Mononuclear cell (primary cell): ENCODE data around the gene EOLA1. TPM values are rescaled to one million over a fixed set of nuclear protein-coding genes. Genes with fewer than 3 reads are reported as not detected.
"Not testable (repeated sequence)": the region's sequence is repeated elsewhere in the genome, so short reads cannot be mapped to it uniquely, and the experiment has no call there.

Experiments
- H3K27me3 ChIP-seq: 2 replicates; pipeline ENCODE4 v1.6.0; 2011; ENCODE audit warnings: low read length, control low read depth; ENCODE audit not compliant: insufficient read depth
- H3K4me1 ChIP-seq: 2 replicates; pipeline ENCODE4 v1.5.1; 2011; ENCODE audit warnings: mild to moderate bottlenecking, low read length, control low read depth; ENCODE audit not compliant: insufficient read depth
- H3K4me3 ChIP-seq: 2 replicates; pipeline ENCODE4 v1.5.1; 2011; ENCODE audit warnings: mild to moderate bottlenecking, low read length, moderate library complexity
- H3K9me3 ChIP-seq: 2 replicates; pipeline ENCODE4 v1.5.1; 2011; ENCODE audit warnings: low read depth, mild to moderate bottlenecking, control low read depth, low read length
- total RNA-seq: library from RNA; depleted of rRNA; stranded (reverse); fragments of >200 nt; gene quantifications from one replicate; pipeline ENCODE4 v1.2.3, GENCODE V29; 2012

The EOLA1 gene
- total RNA-seq, 1 donor, result 15.8 TPM

DNA sequence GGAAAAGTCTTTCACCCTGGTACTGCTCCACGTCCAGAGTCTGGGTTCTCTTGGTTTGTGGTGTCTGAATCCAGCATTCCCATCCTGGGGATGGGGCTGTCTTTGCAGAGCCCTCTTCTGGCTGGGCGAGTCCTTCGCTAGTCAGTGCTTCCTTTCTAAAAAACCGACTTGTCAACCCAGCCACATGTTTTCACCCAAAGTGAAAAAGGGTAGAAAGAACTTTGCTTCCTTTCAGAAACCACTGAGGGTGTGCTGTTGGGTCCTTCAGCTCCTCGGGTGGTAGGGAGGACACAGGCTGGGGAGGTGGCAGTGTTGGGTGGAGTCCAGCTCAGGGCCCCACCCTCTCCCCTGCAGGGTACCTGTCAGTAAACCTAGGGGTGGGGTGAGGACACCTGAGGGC lies 14.9 kb upstream of the EOLA1 start:
- H3K9me3 ChIP-seq, H3K27me3 ChIP-seq, H3K4me3 ChIP-seq: not testable (repeated sequence)
- peaks cover 22% of the 10 kb centered on the region for H3K4me1 ChIP-seq

DNA sequence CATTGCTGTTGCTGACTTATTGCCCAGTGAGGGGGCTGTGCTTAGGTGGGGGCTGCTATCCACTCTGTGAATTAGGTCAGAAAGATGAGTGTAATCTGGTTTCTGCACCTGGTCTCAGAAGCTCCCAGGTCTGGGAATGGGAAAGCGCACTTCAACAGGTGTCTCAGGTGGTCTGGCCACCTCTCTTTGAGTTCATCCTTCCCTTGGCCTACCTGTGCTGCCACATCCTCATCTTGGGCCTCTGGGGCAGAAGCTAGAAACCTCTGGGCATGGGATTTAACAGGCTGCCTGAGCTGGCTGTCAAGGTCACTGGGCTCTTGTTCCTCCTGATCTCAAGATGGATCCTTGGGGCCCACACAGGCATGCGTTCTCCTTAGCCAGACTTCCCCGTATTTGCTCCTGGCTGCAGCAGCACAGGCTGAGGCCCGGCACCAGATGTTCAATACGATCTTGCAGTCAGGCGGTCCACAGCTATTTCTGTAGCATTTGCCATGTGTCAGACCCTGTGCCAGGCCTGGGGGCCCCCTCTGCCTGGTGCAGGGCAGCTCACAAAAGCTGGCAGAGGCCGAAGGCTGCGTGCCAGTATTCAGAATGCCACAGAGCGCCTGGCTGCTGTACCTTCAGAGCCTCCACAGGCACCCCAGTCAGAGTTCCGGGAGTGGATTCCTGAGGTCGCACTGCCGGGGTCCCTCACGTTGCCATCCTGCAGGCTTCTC lies 14.3 kb upstream of the EOLA1 start:
- H3K4me3 ChIP-seq, H3K27me3 ChIP-seq, H3K9me3 ChIP-seq: not testable (repeated sequence)
- peaks cover 22% of the 10 kb centered on the region for H3K4me1 ChIP-seq

DNA sequence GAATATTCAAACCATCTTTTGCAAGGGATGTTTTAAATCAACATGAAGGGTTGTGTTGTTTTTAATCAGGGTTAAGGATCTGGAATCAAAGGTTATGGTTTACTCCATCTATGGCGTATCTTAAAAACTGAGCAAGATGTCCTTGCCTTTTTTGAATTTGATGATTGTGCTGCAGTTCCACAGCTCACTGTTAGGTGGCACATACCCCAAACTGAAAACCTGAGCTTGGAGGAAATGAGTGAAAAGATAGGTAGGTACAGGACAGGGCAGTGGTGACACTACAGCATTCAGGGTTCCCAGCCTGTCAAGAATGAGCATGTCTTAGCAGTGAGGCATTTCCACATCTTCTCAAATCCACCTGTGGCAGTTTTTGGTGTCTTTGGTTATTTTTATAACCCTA lies 13.1 kb upstream of the EOLA1 start:
- no peak overlapping the region for H3K4me3 ChIP-seq
- H3K27me3 ChIP-seq, result no peaks in the 10 kb centered on the region
- H3K4me1 ChIP-seq, result peaks cover 14% of the 10 kb centered on the region
- no peaks in the 10 kb centered on the region for H3K9me3 ChIP-seq

DNA sequence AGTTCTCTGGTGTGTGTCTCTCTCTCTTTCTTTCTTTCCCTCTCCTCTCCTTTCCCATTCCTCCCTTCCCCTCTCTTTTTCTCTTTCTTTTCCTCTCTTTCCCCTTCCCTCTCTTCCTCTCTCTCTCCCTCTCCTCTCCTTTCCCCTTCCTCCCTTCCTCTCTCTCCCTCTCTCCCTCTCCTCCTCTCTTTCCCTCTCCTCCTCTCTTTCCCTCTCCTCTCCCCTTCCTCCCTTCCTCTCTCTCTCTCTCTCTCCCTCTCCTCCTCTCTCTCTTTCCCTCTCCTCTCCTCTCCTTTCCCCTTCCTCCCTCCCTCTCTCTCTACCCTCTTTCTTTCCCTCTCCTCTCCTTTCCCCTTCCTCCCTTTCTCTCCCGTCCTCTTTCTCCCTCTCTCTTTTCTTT lies 12.4 kb upstream of the EOLA1 start:
- peaks cover 14% of the 10 kb centered on the region for H3K4me1 ChIP-seq
- H3K9me3 ChIP-seq, result no peaks in the 10 kb centered on the region
- no peak overlapping the region for H3K4me3 ChIP-seq
- no peaks in the 10 kb centered on the region for H3K27me3 ChIP-seq

DNA sequence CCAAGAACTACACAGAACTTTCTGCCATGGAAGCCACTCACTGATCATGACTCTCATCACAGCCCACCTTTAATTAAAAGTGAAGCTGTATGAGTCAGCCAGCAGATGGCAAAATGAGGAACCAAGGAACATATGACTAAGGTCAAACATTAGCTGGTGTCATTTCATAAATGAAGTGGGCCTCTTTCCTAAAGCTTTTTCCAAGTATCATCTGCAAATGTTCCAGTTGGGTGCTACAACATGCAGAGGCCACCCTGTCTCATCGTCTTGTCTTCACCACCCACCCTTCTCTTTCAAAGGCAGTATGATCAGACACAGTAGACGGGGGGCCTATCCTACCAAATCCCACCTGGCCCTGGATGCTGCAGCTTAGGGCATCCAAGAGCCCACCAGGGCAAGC lies 9.2 kb upstream of the EOLA1 start:
- Histone ChIP-seq H3K4me1 (no peaks in the 10 kb centered on the region), H3K4me3 (no peak overlapping the region), H3K27me3 (no peaks in the 10 kb centered on the region), H3K9me3 (no peaks in the 10 kb centered on the region)

DNA sequence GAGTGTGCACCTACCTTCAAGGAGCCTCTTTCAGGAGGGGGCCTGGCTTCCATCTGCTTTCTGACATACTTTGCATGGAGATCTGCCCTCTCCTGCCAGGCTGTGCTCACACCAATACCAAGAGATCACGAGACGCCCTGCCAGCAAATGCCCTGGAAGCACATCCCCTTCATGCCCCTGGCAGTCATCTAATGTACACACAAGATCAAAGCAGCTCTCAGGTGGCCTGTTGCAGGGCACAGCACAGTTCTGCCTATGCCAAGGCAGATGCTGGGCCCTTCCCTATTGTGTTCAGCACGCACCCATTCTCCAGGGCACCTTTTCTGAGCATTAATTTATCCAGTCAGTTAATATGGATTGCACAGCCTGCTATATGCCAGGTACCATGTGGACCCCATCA lies 7.9 kb upstream of the EOLA1 start:
- H3K27me3 ChIP-seq, H3K9me3 ChIP-seq, H3K4me1 ChIP-seq, H3K4me3 ChIP-seq: not testable (repeated sequence)

DNA sequence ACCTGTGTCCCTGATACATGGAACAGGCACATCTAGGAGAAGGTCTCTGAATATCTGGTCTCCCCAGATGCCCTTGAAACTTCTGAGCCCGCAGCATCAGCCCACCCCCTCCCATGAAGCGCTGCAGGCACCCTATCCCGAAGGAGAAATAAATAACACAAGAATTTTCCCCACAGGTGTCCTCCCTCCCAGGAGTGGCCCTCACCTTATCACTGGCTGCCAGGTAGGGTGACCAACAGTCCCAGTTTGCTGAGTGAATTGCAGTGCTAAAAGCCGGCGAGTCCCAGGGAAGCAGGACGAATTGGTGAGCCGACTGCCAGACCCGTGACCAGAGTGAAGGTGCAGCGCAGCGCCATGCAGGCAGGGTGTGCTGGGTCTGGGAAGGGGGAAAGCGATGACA lies 6.8 kb upstream of the EOLA1 start:
- not testable (repeated sequence) for H3K4me3 ChIP-seq, H3K4me1 ChIP-seq, H3K9me3 ChIP-seq, H3K27me3 ChIP-seq

DNA sequence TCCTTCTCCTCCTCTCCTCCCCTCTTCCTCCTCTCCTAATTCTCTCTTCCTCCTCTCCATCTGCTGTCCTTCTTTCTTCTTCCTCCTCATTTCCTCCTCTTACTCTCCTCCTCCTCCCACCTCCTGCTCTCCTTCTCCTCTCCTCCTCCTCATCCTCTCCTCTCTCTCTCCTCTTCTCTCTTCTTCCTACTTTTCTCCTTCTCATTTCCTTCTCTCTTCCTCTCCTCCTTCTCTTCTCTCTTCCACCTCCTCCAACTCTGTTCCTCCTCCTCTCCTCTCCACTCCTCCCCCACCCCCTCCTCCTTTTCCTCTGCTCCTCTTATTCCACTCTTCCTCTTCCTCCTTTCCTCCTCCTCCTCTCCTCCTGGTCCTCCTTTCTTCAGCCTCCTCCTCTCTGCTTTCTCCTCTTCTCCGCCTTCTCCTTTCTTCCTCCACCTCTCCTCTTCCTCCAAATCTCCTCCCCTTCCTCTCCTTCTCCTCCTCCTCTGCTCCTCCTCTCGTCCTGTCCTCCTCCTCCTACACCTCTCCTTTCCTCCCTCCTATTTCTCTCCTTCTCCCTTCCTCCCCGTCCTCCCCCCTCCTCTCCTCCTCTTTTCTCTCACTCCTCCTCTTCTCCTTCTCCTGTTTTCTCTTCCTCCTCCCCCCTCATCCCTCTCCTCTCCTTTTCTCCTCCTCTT lies 5.7 kb upstream of the EOLA1 start:
- H3K27me3 ChIP-seq, H3K4me1 ChIP-seq, H3K4me3 ChIP-seq, H3K9me3 ChIP-seq: not testable (repeated sequence)

DNA sequence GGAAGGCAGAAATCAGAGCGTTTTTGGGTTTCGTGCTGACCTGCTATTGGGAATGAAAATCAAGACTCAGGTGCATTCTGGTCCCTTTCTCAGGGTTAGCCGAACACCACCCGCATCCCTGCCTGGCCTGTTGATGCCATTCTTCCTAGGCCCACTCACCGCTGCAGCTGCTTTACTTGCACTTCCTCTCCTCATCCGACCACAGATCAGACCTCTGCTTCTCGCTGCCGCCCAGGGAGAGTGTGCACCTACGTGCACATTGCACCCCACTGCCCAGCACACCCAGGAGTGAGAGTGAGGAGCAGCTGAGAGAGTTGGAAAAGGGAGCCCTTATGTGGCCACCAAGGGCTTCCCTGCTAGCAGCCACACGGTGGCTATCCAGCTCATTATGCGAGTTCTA lies 3.3 kb upstream of the EOLA1 start:
- H3K9me3 ChIP-seq, H3K27me3 ChIP-seq, H3K4me3 ChIP-seq: not testable (repeated sequence)
- H3K4me1 ChIP-seq, result peaks cover 13% of the 10 kb centered on the region

DNA sequence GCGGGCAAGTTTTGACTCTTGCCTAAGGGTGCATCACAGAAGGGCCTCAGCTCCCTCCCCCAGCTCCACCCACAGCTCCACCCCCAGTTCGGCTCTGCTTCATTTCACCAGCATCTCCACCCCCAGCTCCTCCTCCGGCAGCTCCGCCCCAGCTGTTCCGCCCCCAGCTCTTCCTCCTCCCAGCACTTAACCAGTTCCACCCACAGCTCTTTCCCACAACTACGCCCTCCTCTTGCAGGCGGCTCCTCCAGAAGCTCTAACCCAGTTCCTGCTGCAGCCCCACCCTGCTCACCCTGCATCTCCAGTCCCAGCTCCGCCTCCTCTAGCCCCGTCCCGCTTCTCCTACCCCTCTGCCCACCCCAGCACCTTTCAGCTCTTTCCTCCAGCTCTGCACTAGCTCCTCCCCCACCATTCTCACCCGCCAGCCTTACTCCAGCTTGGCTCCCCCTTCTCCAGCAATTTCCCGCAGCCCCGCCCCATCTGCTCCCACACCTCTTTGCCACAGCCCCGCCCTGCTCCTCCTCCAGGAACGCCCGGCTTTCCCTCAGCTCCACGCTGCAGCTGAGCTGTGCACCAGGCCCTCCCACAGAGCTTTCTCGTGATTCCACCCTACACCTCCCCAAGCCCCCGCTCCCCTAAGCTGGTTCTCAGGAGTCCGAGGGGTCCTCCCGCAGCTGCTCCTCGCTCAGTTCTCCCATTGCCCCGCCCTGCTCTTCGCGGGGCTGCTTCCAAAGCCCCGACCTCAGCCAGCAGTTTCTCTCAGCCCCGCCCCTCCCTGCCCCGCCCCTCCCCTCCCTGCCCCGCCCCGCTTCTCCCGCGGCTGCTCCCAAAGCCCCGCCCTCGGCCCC lies 1.3 kb upstream of the EOLA1 start:
- Histone ChIP-seq H3K9me3 (no peaks in the 10 kb centered on the region), H3K4me1 (peaks cover 13% of the 10 kb centered on the region), H3K4me3 (peak overlapping the region; percentile 42), H3K27me3 (no peaks in the 10 kb centered on the region)

DNA sequence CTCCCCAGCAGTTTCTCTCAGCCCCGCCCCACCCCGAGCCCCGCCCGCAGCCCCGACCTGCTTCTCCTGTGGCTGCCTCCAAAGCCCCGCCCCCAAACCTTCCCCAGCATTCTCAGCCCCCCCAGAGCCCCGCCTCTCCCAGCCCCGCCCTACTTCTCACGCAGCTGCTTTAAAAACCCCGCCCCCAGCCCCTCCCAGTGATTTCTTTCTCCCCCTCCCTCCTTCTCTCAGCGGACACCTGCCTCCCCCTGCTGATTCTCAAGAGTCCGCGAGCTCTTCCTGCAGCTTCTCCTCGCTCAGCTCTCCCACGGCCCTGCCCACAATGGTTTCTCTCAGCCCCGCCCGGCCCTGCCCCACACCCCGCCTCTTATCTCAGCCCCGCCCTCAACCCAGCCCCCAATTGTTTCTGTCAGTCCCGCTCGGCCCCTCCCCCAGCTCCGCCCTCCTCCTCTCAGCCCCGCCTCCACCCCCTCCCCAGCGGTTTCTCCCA lies 636 bp upstream of the EOLA1 start:
- H3K9me3 ChIP-seq, result no peaks in the 10 kb centered on the region
- H3K4me3 ChIP-seq, result peak overlapping the region; percentile 72
- peaks cover 13% of the 10 kb centered on the region for H3K4me1 ChIP-seq
- H3K27me3 ChIP-seq, result no peaks in the 10 kb centered on the region

DNA sequence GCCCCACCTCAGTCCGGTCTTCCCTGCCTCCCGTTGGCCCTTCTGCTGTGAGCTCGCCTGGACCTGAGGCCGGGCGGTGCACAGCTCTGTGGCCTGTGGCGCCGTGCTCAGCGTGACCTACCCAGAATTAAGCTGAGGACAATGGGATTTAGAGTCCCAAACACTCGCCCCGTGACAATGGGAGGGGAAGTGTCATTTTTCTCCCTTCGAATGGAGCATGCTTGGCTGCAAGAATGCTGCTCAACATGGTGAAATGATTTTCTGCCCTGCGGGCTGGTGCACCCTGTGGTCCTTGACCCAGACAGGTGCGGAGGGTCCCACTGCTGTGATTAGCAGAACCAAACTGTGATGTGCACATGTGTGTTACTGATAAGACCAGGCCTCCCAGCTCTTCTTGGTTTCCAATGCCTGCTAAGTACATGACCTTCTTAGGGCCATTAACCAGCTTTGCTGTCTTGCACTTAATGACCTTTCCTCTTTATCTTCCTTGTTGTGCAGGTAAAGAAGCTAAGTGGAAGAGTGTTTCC lies 772 bp downstream of the EOLA1 start:
- Histone ChIP-seq H3K4me3 (peak overlapping the region; percentile 72), H3K4me1 (peaks cover 13% of the 10 kb centered on the region)

DNA sequence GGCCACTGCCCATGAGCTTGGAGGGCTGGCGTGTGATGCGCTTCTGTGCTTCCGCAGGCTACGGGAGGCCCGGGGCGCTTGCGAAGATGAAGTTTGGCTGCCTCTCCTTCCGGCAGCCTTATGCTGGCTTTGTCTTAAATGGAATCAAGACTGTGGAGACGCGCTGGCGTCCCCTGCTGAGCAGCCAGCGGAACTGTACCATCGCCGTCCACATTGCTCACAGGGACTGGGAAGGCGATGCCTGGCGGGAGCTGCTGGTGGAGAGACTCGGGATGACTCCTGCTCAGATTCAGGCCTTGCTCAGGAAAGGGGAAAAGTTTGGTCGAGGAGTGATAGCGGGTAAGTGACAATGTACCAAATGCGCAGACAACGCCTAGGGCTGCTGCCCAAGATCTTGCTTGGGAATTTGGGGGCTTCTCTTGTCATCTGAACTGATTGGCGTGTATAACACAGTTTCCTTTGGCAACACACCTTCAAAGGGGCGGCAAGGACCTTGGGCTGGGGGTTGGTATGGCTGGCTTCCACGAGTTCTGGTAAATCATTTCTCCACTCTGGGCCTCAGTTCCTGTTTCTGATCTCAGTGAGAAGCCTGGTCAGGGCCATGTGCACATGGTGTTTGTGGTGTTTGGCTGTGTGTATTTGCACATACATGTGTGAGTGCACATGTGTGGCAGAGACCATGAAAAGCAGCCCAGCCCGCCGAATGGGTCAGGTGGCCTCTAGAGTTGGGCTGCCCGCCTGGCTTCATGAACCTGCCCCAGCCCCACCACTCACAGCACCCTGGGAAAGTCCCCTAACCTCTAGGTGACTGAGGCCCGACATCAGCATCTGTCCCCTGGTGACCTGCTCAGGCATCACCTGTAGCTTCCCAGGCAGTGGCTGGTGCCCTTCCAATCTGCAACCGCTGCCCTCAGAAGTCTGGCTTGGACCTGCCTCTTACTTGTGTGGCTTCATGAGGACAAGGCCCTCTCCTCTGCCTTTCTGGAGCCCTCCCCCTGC lies 5.0 kb downstream of the EOLA1 start:
- not testable (repeated sequence) for H3K4me1 ChIP-seq, H3K4me3 ChIP-seq, H3K27me3 ChIP-seq, H3K9me3 ChIP-seq

More for the DNA sequence above, 772 bp downstream of the EOLA1 start:
- H3K27me3 ChIP-seq, result no peaks in the 10 kb centered on the region
- no peaks in the 10 kb centered on the region for H3K9me3 ChIP-seq

DNA sequence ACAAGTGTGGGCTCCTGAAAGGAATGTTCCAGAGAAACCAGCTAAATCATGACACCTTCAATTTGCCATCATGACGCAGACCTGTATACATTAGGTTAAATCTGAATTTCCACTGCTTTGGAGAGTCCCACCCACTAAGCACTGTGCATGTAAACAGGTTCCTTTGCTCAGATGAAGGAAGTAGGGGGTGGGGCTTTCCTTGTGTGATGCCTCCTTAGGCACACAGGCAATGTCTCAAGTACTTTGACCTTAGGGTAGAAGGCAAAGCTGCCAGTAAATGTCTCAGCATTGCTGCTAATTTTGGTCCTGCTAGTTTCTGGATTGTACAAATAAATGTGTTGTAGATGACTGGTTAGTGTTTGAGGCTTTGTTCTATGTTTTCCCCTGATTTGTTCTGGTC lies 6.2 kb downstream of the EOLA1 start:
- H3K4me1 ChIP-seq, H3K27me3 ChIP-seq, H3K4me3 ChIP-seq, H3K9me3 ChIP-seq: not testable (repeated sequence)
